GM21786 (cell line): ENCODE results near the gene ADAM12.
A peak's percentile ranks its signal among the peaks of the same experiment; 100 is the strongest.
"Not testable (repeated sequence)": the region's sequence is repeated elsewhere in the genome, so short reads cannot be mapped to it uniquely, and the experiment has no call there.

Experiments
- ATAC-seq: cut with Tn5 transposase; IDR thresholded peaks from one replicate; pipeline ENCODE4 v1.9.1; 2021; ENCODE audit not compliant: unreplicated experiment

Gene ADAM12

DNA sequence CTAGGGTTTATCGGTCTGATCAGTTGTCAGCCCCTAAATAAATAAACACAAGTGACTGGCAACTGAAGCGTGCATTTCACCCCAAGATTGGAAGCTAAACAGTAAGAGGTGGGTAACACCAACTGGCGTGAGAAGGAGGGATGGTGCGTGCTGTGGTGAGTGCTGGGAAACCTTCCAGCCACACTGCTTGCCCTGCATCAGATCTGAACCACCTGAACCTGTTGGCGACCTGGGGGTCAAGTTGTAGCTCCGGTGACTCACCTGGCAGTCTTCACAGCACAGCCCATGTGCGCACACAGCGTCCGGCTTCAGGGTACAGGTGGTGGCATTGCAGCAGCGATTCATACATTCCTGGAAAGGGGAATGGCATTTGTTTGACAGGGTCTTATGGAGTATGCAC is 321.8 kb downstream of the ADAM12 start:
- ATAC-seq, result no peak

DNA sequence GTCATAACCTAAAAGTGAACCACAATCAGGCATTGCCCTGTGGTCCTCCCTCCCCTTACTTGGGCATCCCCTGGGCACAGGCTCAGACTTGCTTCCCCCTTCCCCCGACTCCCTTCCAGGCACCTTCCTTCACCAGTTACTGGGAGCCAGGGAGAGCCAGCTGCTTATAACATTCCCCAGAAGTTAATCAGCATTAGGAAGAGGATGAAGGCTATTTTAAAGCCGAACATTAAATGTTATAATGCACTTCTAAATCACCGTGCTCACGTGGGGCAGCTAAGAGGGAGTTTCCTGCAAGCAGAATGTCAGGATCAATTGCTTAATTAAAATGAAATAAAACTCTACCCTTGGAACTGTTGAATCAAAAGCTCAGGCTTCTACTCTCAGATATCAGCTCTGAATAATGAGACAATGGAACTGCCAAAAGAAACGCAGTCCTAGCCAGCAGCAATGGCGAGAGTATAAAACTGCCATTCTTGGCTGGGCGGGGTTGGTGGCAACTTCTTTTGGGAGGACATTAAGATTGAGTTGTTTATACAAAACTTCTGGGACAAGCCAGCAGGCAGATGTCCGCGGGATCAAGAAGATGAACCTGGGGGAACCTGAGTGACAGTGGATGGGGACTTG is 322.4 kb downstream of the ADAM12 start:
- ATAC-seq, result no peak

DNA sequence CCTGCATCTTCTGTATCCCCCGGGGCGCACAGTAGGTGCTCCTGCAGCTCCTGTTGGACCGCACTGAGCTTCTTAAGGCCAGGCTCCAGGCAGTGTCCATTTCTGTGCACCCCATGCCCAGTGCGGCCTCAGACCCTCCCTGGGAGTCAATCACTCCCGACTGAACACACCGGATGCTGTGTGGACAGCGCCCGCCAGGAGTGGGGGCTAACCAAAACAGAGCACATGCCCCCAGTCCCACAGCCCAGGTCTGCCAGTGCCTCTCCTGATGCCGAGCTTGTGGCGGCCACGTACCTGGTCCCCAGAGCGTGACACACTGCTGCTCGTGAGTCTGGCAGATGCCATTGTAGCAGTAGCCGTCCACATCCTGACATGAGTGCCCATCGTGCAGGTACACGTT is 323.8 kb downstream of the ADAM12 start:
- no peak for ATAC-seq

DNA sequence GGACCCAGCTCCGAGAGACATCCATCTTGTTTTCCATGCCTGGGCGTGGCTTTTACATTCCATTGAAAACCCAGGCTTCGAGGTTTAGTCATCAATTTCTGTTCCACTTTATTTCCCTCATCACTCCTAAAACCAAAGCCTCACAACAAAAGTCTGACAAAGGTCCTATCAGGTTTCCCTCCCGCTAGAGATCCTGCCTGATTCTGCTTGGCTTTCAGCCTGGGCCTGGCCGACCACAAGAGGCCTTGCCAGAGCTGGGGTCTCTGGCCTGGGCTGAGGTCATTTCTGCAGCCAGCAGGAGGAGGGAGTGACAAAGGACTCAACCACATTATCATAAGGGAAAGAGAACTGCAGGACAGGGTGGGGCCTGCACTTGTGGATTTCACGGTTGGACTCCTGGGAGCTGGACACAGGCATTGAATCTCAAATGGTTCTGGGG is 324.9 kb downstream of the ADAM12 start:
- ATAC-seq, result no peak

DNA sequence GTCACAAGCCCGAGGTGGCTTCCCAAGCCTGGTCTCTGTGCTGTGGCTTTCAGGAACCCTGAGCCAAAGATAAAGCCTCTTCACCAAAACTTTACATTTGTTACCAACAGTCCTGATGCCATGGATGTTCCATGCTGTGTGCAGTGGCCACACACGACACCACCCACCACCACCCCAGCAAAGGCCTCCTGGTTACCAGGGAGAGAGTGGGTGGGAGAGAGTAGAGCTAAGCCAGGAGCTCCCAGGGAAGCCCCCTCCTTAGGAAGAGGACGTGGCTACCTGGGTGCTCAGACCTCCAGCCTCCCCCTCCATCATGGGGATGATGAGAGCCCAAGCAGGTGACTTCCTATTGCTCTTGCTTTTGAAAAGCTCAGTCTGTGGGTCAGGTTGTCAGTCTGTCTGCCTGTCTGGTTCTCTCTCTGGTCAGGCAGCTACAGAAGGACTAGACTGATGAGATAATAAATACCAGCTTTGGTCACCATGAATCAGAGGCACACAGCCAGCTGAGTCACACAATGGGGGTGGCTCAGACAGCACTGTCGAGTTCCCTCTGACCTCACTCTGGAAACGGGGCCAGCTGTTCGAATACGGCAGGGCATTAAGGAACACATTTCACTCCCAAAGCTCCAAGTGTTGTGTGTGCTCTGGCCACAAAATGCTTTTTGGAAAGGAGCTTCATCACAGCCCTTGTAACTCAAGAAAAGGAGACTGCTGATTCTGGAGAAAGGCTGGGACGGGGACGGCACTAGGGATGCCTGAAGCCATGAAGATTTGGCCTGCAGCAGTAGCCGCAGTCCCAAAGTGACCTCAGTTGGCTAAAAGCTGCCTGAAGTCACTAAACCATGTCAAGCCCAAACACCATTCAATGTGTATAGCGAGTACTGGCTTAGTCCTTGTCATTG is 325.9 kb downstream of the ADAM12 start:
- no peak for ATAC-seq

DNA sequence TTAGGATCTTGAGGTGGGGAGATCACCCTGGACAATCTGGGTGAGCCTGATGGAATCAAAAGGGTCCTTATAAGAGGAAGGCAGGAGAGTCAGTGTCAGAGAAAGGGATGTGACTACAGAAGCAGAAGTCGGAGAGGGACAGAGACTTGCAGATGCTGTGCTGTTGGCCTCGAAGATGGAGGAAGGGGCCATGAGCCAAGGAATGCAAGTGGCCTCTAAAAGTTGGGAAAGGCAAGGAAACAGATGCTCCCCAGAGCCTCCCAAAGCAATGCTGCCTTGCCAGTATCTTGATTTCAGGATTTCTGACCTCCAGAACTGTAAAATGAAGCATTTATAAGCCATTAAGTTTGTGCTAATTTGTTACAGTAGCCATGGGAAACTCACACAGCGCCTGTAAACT is 326.8 kb downstream of the ADAM12 start:
- no peak for ATAC-seq

DNA sequence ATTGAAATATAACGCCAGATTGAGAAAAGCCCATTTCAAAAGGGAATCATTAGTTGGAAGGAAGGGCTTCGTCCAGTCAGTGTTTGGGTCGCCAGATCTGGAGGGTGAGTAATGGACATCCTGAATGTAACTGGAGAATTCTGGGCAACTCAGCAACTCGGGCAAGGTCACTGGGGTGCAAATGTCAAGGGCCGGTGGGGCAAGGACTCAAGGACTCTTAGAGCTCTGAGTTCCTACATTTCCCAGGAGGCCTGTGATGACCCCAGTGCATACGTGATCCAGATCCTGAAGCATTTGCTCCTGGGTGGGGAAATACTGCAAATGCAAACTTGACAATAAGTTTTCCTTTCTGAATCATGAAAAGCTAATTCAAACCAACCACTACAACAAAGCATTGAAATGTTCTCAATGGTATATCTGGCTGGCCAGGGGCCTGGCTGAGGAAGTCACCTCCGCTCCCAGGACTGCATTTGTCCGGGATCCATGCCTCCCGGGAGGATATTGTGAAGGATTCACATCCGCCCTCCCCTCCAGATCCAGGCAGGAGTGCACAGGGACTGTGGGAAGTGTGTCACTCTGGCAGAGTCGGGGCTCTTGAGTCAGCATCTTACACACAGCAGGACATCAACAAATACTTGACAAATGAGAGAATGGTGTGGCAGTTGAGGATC is 327.9 kb downstream of the ADAM12 start:
- ATAC-seq, result no peak

DNA sequence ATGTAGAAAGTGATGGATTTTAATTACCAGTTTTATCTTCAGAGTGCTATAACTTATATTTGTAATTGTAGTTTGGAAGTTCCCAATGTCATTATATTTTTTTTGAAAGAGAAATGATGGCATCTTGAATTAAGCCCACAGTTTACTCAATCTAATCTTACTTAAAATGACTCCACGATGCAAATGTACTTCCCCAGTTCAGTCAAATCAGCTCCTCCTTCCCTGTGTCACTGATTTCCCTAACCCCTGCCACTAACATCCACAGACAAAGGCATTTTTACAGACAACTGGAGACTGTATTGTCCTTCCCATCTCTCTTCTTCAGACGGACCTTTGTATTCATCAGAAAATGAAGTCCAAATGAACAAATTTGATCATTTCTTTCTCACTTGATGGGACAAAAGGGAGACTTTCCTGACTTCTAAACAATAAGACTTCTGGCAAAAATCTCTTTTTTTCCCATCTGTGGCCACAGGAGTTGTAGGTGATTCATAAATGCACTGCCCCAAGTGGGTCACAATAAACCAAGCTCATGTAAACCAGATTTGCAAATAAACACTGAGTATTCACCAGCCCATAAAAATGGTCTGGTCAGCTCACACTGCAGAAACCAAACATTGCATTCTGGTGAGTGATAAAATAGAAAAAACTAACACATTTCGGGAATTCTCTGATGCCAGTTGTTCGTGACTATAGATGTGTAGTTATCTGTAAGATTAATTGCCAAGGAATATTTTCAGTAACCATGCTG is 329.0 kb downstream of the ADAM12 start:
- ATAC-seq, result no peak

DNA sequence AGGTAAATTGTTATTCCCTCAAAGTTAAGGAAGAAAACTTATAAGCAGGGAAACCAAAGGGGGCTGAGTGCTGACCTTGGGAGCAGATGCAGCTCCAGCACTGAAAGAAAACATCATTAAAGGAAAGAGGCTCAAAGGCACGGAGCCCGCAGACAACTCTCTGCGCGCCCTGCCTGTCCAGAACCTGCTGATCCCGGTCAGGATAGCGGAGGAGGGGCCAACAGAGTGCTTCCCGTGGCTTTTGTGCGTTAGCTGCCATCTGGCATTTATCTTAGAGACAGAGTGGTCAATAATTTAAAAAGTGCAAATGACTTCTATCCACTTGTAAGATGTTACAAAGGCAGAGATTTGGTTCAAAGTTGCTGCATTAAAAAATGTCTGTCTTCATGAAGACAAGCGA is 329.8 kb downstream of the ADAM12 start:
- no peak for ATAC-seq

DNA sequence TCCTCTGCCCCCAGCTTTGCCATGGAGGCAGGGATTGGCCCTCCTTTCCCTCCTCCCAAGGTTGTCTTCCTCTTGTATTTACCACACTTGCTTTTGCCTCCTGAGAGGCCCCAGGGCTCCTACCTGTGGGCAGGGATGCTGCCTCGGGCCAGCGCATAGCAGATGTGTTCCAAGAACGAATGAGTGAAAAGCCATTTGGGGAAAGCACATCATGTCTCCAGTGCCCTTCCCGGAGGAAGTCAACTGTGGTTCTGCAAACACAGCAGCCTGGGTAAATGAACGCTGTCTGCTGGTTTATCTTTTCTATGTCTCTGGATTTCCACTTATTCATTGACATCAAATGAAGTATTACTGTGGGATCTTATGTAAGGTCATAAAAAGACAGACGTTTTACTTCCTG is 330.2 kb downstream of the ADAM12 start:
- no peak for ATAC-seq

DNA sequence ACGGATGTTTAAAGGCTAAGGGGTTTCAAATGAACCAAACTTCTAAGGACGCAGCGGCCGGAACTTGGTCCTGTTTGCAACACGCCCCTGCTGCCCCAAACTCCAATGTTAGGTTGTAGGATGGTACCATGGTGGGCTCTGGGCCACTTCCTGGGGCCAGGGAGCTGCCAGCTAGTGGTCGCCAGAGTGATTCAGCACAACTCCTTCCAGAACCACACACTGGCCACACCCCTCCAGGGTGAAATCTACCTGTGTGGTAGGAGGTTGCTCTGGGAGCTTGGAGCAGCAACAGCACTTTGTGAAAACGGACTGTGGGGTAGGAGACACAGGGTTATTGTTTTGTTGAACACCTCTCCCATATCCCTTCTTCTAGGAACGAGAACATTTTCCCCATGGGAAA is 330.8 kb downstream of the ADAM12 start:
- no peak for ATAC-seq

DNA sequence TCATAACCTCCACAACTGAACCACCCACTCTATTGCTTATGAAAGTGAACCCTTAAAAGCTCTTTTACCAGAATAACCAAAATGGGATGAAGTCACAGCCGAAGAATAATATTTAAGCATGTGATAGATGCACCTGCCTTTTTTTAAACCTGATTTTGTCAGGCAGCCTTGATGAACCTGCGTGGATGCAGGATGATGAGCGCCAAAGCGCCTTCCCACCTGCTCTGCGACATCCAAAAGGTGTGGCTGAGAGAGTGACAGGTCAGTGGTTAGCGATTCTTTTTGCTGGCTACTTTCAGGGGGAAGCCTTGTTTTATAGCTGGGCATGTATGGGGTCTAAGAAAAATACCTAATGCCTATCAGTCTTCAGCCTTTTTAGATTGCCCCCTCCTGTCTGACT is 334.1 kb downstream of the ADAM12 start:
- ATAC-seq, result no peak

DNA sequence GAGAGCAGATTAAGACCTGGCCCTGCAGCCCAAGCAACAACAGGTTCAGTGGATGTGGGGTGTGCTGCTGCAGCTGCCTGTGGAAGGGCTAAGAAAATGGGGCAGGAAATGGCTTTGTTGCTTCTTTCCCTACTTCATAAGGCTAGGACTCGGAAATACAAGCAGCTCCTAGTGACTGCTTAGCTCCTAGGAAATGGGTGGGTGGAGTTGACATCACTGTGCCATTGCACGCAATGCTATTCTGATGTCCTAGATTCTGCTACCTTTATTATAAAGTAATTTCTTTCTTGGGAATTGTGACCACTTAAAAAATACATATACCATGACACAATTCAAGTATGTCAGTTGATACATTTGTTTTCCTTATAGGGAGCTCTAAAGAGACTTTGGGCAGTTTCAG is 336.1 kb downstream of the ADAM12 start:
- ATAC-seq, result no peak

DNA sequence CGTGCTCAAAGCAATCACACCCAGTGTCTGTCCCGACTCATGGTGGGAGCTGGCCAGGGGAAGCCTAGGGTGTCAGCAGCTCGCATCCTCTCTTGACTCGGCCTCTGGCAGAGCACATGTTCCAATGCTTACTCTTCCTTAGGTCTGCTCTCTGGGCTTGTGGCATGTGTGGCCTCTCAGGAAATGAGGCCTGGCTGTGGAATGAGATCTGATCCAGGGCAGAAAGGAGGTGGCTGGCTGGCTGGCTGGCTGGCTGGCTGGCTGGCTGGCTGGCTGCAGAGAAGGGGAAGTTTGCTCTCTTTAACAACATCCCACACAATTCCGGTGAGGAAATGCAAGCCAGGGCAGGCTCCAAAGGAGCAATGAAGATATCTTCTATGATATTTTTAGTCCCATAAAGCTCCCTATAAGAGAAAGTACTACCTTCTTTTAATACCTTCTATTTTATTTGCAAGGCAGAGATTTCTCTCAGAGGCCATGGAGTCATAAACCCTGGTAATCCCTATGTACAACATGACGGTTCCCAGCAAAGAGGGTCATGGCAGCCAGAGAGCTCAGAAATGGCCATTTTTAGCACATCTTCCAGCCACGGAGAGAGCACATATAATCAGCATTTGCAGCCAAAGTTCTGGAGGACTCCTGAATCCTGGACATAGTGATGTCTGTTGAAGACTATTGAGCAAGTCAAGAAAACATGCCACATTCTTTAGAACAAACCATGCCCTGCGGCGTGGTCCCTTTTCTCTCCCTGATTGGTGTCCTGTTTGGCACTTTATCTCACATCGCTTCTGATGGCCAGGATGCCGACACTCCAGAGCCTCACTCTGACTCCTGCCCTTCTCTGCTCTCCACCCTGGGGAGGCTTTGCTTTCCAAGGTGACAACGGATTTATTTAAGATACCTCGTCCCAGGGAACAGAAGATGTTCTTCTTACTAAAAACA is 338.2 kb downstream of the ADAM12 start:
- ATAC-seq, result no peak

DNA sequence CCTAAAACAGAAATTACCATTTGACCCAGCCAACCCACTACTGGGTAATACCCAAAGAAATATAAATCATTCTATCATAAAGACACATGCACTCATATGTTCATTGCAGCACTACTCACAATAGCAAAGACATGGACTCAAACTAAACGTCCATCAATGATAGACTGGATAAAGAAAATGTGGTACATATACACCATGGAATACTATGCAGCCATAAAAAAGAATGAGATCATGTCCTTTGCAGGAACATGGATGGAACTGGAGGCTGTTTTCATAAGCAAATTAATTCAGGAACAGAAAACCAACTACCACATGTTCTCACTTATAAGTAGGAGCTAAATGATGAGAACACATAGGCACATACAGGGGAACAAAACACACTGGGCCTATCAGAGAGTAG is 340.5 kb downstream of the ADAM12 start:
- ATAC-seq, result not testable (repeated sequence)

DNA sequence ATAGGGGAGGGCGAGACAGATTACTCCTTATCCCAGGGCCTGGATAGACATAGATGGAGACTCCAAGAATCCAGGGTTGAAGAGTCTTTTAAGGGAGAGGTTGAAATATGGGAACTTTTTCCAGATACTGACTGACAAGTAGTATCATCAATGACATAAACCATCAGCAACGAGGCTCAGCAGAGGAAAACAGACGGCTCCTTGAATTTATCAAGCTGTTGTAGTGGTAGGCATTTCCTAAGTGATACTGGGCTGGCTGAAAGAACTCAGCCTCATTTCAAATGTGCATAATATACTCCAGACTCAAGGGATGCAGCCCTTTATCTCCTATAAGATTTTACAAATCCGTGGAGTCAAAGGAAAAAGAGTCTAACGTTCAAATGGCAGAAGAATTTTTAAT is 341.4 kb downstream of the ADAM12 start:
- ATAC-seq, result no peak

DNA sequence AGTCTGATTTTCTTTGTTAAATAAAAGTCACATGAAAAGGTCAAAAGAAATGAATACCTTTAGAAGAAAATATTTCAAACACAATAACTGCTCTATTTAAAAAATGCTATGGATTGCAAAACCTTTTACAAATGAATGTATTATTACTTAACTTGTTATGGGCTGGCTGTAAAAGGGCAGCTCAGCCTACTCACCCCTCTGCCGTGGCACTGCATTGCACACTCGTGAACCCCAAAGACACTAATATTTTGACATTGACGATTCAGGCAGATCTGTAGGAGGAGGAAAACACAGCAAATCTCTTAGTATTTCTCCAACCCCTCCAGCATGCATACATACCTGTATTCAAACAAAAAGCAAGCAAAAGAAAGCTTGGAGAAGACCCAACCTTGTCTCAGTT is 342.4 kb downstream of the ADAM12 start:
- no peak for ATAC-seq

DNA sequence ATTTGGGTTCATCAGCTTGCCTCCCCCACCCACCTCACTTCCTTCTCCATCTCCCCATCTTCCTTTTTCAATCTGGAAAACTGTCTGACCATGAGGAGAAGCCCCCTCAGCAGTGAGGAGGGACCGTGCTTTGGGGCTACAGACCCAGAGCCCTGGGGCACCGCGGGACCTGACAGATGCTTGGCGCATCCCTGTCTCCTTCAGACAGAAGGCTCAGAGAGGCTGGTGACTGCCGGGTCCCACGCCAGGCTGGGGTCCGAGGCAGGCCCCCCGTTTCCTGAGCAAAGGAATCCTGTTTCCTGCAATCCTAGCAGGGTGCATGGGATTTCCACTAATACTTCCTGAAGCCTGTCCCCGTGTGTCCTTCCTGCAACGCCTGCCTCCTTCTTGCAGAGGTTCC is 344.9 kb downstream of the ADAM12 start:
- no peak for ATAC-seq

DNA sequence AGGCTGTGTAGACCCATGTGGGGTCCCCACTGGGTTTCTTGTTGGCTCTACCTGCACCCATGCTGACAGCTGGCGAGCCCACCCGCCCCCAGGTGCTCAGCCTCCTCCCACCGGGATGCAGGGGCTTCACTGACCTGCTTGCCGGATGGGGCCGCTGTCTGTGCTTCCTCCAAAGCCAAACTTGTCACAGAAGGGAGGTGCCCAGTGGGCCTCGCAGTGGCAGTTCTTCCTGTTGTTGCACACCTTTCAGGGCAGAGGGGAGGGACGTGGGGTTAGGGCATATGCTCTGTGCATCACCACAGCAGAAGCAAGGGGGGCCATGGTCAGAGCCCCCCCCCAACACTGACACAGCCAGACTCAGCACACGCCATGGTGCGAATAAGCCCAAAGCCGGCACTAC is 345.4 kb downstream of the ADAM12 start:
- no peak for ATAC-seq

DNA sequence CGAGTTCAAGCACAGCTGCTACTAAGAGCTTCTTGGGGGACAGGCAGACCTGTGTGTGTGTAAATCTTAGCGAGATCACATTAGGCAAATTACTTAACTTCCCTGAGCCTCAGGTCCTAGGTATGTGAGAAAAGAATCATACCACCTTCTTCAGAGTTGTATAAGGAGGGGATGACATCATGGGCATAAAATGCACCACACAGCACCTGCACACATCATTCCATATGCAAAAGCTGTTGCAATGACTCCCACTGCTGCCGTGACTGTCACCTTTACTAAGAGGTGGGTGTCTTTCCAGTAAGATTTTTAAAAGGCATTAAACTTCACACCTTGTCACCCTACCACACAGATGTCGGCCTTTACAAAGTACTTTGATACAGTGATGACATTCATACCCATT is 345.9 kb downstream of the ADAM12 start:
- ATAC-seq, result peak; percentile 1
